ENCODE results near the gene WDPCP. TPM values are rescaled to one million over a fixed set of nuclear protein-coding genes. Genes with fewer than 3 reads are reported as not detected.

WDPCP gene
- total and polyA plus RNA-seq, 4 donors, result 1.1 to 7.6 (median 2.7) TPM

GRCh38 chr2:63581298-63581961 is 6.8 kb downstream of the WDPCP start:
- Histone ChIP-seq H3K4me3 (ENCODE audit: low read depth in 1 of 3, low read length in 3 of 3) (no peak overlapping the region), H3K27ac (ENCODE audit: low read depth in 1 of 2, low read length in 2 of 2) (peak overlapping the region; percentile 51 to 58), H3K9ac (ENCODE audit: low read depth in 1 of 2, low read length in 2 of 2) (no peak overlapping the region), H3K4me1 (ENCODE audit: control insufficient read depth in 4 of 4, insufficient read depth in 4 of 4, low read length in 3 of 4) (peaks cover 0 to 9% (median 0%) of the 10 kb centered on the region in 4 donors), H3K9me3 (ENCODE audit: control insufficient read depth in 4 of 4, low read length in 3 of 4) (no peaks in the 10 kb centered on the region), H3K27me3 (ENCODE audit: control insufficient read depth in 4 of 4, insufficient read depth in 4 of 4, low read length in 3 of 4) (no peaks in the 10 kb centered on the region), H3K36me3 (ENCODE audit: control insufficient read depth in 4 of 4, insufficient read depth in 3 of 4, low read depth in 1 of 4, low read length in 3 of 4) (no peaks in the 10 kb centered on the region)
- TF ChIP-seq SP1 (IDR thresholded peaks at IDR 0.05) (peak; percentile 36), ATF3 (IDR thresholded peaks at IDR 0.05) (no peak), MAX (IDR thresholded peaks at IDR 0.05) (peak; percentile 62), FOXA1 (IDR thresholded peaks at IDR 0.05) (peak; percentile 12), HNF4G (IDR thresholded peaks at IDR 0.05) (no peak), RXRA (IDR thresholded peaks at IDR 0.05) (peak in 1 of 2 donors; percentile 37), EGR1 (IDR thresholded peaks at IDR 0.05; ENCODE audit: low read depth in 2 of 2) (peak in 1 of 2 donors; percentile 78), REST (IDR thresholded peaks at IDR 0.05) (peak; percentile 39), RAD21 (IDR thresholded peaks at IDR 0.05) (peak in 1 of 2 donors; percentile 33), FOXA2 (IDR thresholded peaks at IDR 0.05) (peak; percentile 33), GABPA (IDR thresholded peaks at IDR 0.05 in 1 of 2, conservative IDR thresholded peaks at IDR 0.05 in 1 of 2) (peak in 1 of 2 donors; percentile 18), ZBTB33 (IDR thresholded peaks at IDR 0.05) (peak; percentile 34), YY1 (IDR thresholded peaks at IDR 0.05) (no peak), NR2F2 (IDR thresholded peaks at IDR 0.05) (no peak), HNF4A (conservative IDR thresholded peaks at IDR 0.05) (peak; percentile 42 to 52), JUND (IDR thresholded peaks at IDR 0.05) (peak; percentile 83 to 94), TAF1 (conservative IDR thresholded peaks at IDR 0.05) (no peak), CTCF (IDR thresholded peaks at IDR 0.05; ENCODE audit: low read depth, low read length, missing input control) (no peak)
- no peak for DNase-seq (ENCODE audit: low spot score)
- 70% methylated on average over 5 of the region's 5 CpGs for WGBS
